ENCODE measurements around the gene ACSL1. TPM values are rescaled to one million over a fixed set of nuclear protein-coding genes. Genes with fewer than 3 reads are reported as not detected.

The ACSL1 gene
- total and polyA plus RNA-seq, 9 of the 15 experiments (the other 6 are each of a cell fraction or from before 2014, with no cell fraction given), result 6.7 to 24.1 (median 15.0) TPM

DNA sequence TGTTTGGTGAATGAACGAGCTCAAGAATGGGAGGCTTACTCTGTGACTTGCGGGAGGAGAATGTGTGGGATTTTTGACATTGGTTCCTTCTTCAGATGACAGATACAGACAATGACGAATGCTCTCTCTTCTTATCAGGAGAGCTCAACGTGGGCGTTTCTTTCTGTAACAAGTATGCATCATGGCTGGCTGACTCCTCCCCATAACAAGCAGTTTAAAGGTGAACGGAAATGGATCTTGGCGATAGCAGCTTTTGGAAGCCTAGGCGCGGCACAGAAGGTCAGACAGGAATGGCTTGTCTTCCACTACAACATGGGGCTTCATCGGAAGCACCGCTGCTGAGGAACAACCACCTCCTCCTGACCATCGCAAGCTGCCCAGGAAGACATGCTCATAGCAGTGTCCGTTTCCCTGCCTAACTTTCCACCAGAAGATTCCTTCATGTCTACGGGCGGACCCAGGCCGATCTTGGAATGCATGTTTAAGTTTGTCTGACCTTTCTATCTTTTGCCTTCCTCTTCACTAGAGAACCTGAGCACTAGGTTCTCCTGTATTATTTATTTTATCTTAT, 18.3 kb upstream of the ACSL1 start (continued):
- TF ChIP-seq, protein P1, sequence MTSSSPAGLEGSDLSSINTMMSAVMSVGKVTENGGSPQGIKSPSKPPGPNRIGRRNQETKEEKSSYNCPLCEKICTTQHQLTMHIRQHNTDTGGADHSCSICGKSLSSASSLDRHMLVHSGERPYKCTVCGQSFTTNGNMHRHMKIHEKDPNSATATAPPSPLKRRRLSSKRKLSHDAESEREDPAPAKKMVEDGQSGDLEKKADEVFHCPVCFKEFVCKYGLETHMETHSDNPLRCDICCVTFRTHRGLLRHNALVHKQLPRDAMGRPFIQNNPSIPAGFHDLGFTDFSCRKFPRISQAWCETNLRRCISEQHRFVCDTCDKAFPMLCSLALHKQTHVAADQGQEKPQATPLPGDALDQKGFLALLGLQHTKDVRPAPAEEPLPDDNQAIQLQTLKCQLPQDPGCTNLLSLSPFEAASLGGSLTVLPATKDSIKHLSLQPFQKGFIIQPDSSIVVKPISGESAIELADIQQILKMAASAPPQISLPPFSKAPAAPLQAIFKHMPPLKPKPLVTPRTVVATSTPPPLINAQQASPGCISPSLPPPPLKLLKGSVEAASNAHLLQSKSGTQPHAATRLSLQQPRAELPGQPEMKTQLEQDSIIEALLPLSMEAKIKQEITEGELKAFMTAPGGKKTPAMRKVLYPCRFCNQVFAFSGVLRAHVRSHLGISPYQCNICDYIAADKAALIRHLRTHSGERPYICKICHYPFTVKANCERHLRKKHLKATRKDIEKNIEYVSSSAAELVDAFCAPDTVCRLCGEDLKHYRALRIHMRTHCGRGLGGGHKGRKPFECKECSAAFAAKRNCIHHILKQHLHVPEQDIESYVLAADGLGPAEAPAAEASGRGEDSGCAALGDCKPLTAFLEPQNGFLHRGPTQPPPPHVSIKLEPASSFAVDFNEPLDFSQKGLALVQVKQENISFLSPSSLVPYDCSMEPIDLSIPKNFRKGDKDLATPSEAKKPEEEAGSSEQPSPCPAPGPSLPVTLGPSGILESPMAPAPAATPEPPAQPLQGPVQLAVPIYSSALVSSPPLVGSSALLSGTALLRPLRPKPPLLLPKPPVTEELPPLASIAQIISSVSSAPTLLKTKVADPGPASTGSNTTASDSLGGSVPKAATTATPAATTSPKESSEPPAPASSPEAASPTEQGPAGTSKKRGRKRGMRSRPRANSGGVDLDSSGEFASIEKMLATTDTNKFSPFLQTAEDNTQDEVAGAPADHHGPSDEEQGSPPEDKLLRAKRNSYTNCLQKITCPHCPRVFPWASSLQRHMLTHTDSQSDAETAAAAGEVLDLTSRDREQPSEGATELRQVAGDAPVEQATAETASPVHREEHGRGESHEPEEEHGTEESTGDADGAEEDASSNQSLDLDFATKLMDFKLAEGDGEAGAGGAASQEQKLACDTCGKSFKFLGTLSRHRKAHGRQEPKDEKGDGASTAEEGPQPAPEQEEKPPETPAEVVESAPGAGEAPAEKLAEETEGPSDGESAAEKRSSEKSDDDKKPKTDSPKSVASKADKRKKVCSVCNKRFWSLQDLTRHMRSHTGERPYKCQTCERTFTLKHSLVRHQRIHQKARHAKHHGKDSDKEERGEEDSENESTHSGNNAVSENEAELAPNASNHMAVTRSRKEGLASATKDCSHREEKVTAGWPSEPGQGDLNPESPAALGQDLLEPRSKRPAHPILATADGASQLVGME (CRISPR knock-in tag; IDR thresholded peaks at IDR 0.05), result no peak
- TF ChIP-seq KDM2B (CRISPR knock-in tag; IDR thresholded peaks at IDR 0.05) (no peak), EP400 (IDR thresholded peaks at IDR 0.05) (peak; percentile 68), L3MBTL2 (IDR thresholded peaks at IDR 0.05) (peak; percentile 82), STAG1 (CRISPR knock-in tag; IDR thresholded peaks at IDR 0.05; ENCODE audit: borderline replicate concordance) (no peak), SP1 (CRISPR knock-in tag; IDR thresholded peaks at IDR 0.05) (peak; percentile 53), SIN3A (IDR thresholded peaks at IDR 0.05; ENCODE audit: borderline replicate concordance in 2 of 2, control insufficient read depth in 1 of 2, low read depth in 2 of 2, low read length in 2 of 2) (no peak), ZNF57 (CRISPR knock-in tag; IDR thresholded peaks at IDR 0.05) (no peak), HOXB6 (CRISPR knock-in tag; IDR thresholded peaks at IDR 0.05; ENCODE audit: borderline replicate concordance) (no peak), GTF2F1 (IDR thresholded peaks at IDR 0.05; ENCODE audit: low read depth, low read length) (no peak), TEAD2 (tag; IDR thresholded peaks at IDR 0.05) (0 out of 2 replicates have a peak, but pooled peaks have one; percentile 55), CHCHD3 (CRISPR knock-in tag; IDR thresholded peaks at IDR 0.05) (no peak), NFIC (IDR thresholded peaks at IDR 0.05) (0 out of 2 replicates have a peak, but pooled peaks have one; percentile 22), EWSR1 (IDR thresholded peaks at IDR 0.05; ENCODE audit: borderline replicate concordance, low read depth, partially characterized antibody) (no peak)
- TF ChIP-seq, protein P2, sequence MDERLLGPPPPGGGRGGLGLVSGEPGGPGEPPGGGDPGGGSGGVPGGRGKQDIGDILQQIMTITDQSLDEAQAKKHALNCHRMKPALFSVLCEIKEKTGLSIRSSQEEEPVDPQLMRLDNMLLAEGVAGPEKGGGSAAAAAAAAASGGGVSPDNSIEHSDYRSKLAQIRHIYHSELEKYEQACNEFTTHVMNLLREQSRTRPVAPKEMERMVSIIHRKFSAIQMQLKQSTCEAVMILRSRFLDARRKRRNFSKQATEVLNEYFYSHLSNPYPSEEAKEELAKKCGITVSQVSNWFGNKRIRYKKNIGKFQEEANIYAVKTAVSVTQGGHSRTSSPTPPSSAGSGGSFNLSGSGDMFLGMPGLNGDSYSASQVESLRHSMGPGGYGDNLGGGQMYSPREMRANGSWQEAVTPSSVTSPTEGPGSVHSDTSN (CRISPR knock-in tag; IDR thresholded peaks at IDR 0.05; ENCODE audit: low read depth), result no peak
- TF ChIP-seq, protein P2 (tag; conservative IDR thresholded peaks at IDR 0.05; ENCODE audit: low read depth), result peak; percentile 95
- TF ChIP-seq, protein P3, sequence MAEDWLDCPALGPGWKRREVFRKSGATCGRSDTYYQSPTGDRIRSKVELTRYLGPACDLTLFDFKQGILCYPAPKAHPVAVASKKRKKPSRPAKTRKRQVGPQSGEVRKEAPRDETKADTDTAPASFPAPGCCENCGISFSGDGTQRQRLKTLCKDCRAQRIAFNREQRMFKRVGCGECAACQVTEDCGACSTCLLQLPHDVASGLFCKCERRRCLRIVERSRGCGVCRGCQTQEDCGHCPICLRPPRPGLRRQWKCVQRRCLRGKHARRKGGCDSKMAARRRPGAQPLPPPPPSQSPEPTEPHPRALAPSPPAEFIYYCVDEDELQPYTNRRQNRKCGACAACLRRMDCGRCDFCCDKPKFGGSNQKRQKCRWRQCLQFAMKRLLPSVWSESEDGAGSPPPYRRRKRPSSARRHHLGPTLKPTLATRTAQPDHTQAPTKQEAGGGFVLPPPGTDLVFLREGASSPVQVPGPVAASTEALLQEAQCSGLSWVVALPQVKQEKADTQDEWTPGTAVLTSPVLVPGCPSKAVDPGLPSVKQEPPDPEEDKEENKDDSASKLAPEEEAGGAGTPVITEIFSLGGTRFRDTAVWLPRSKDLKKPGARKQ (CRISPR knock-in tag; IDR thresholded peaks at IDR 0.05), result no peak
- TF ChIP-seq, protein P4, sequence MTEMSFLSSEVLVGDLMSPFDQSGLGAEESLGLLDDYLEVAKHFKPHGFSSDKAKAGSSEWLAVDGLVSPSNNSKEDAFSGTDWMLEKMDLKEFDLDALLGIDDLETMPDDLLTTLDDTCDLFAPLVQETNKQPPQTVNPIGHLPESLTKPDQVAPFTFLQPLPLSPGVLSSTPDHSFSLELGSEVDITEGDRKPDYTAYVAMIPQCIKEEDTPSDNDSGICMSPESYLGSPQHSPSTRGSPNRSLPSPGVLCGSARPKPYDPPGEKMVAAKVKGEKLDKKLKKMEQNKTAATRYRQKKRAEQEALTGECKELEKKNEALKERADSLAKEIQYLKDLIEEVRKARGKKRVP (CRISPR knock-in tag; IDR thresholded peaks at IDR 0.05), result no peak

All from K562 (cell line).